SU-DHL-6 (cell line): ENCODE measurements around the gene GAREM2.

Experiments used
- H2AFZ ChIP-seq: fragments of 200-600 bp; sonication (generic); 2 replicates; pipeline ENCODE4 v1.6.1; 2014; ENCODE audit warnings: low read depth, mild to moderate bottlenecking, moderate library complexity, mixed read lengths, antibody characterized with exemption, low read length; ENCODE audit not compliant: severe bottlenecking
- H3F3A ChIP-seq: fragments of 200-600 bp; shearing (Covaris generic); 2 replicates; pipeline ENCODE4 v1.6.0; 2016; ENCODE audit warnings: antibody characterized with exemption, mild to moderate bottlenecking; ENCODE audit not compliant: insufficient read depth
- H3K27ac ChIP-seq: fragments of 200-600 bp; sonication (generic); 2 replicates; pipeline ENCODE4 v1.5.1; 2016; ENCODE audit warnings: low read depth, mild to moderate bottlenecking, low read length, moderate library complexity, mixed read lengths
- H3K27me3 ChIP-seq: fragments of 200-600 bp; sonication (generic), shearing (Covaris generic); 2 replicates; pipeline ENCODE4 v1.6.0; 2014; ENCODE audit warnings: mild to moderate bottlenecking, low read length
- H3K36me3 ChIP-seq: fragments of 200-600 bp; sonication (generic); 2 replicates; pipeline ENCODE4 v1.6.1; 2014; ENCODE audit warnings: mild to moderate bottlenecking, low read length, mixed read lengths
- H3K4me2 ChIP-seq: fragments of 300-600, 200-600 bp; shearing (Covaris generic), sonication (generic); 2 replicates; pipeline ENCODE4 v1.6.0; 2014; ENCODE audit warnings: low read length, low read depth, mild to moderate bottlenecking; ENCODE audit not compliant: poor library complexity, severe bottlenecking
- H3K4me3 ChIP-seq: fragments of 200-600 bp; sonication (generic); 2 replicates; pipeline ENCODE4 v1.5.1; 2014; ENCODE audit warnings: antibody characterized with exemption, low read length, mild to moderate bottlenecking, mixed read lengths; ENCODE audit not compliant: insufficient read depth, poor library complexity, severe bottlenecking
- H3K79me2 ChIP-seq: fragments of 200-600 bp; sonication (generic); 2 replicates; pipeline ENCODE4 v1.6.1; 2014; ENCODE audit warnings: mild to moderate bottlenecking, low read length, moderate library complexity; ENCODE audit not compliant: insufficient read depth
- H3K9ac ChIP-seq: fragments of 200-600 bp; sonication (generic); 2 replicates; pipeline ENCODE4 v1.7.0; 2014; ENCODE audit warnings: mild to moderate bottlenecking, low read length
- H3K9me2 ChIP-seq: fragments of 200-600 bp; sonication (generic); replicated peaks from 2 replicates; pipeline ENCODE4 v1.6.1; 2014; ENCODE audit warnings: low read length; ENCODE audit not compliant: insufficient read depth
- H3K9me3 ChIP-seq: fragments of 200-600 bp; sonication (generic); 2 replicates; pipeline ENCODE4 v1.6.1; 2014; ENCODE audit warnings: low read length, mixed read lengths; ENCODE audit not compliant: insufficient read depth
- H4K20me1 ChIP-seq: fragments of 200-600 bp; sonication (generic); 2 replicates; pipeline ENCODE4 v1.6.1; 2014; ENCODE audit warnings: low read depth, mild to moderate bottlenecking, antibody characterized with exemption, low read length, moderate library complexity, mixed read lengths
- CTCF ChIP-seq: fragments of 200-600 bp; sonication (generic); IDR thresholded peaks from one replicate; pipeline ENCODE4 v1.5.1; 2017; ENCODE audit warnings: antibody characterized with exemption, mild to moderate bottlenecking, low read length, moderate library complexity; ENCODE audit not compliant: insufficient read depth, poor library complexity, severe bottlenecking
- EZH2phosphoT487 ChIP-seq: fragments of 200-600 bp; sonication (generic), shearing (Covaris generic); conservative IDR thresholded peaks from 2 replicates; pipeline ENCODE4 v1.6.1; 2018; ENCODE audit warnings: mild to moderate bottlenecking, antibody characterized with exemption, low read length, moderate library complexity, mixed read lengths

The GAREM2 gene

GRCh38 chr2:26174691-26175465 lies 2.0 kb downstream of the GAREM2 start:
- Histone ChIP-seq H4K20me1 (no peaks in the 10 kb centered on the region), H3K79me2 (no peaks in the 10 kb centered on the region), H3K27ac (no peak overlapping the region), H2AFZ (no peak overlapping the region), H3K4me3 (no peak overlapping the region), H3K27me3 (no peaks in the 10 kb centered on the region), H3K4me2 (no peak overlapping the region), H3K9ac (no peak overlapping the region), H3K9me3 (no peaks in the 10 kb centered on the region), H3F3A (no peaks in the 10 kb centered on the region), H3K36me3 (no peaks in the 10 kb centered on the region), H3K9me2 (no peaks in the 10 kb centered on the region)
- TF ChIP-seq EZH2phosphoT487 (no peak), CTCF (no peak)

GRCh38 chr2:26175466-26176278 lies 2.8 kb downstream of the GAREM2 start:
- H3K36me3 ChIP-seq, result no peaks in the 10 kb centered on the region
- H3F3A ChIP-seq, result no peaks in the 10 kb centered on the region

GRCh38 chr2:26176279-26176615 lies 3.4 kb downstream of the GAREM2 start:
- Histone ChIP-seq H3K4me3 (no peak overlapping the region), H3K27me3 (no peaks in the 10 kb centered on the region), H4K20me1 (no peaks in the 10 kb centered on the region), H3F3A (no peaks in the 10 kb centered on the region), H3K9me2 (no peaks in the 10 kb centered on the region), H3K36me3 (no peaks in the 10 kb centered on the region), H3K9ac (no peak overlapping the region), H3K4me2 (no peak overlapping the region), H3K9me3 (no peaks in the 10 kb centered on the region), H3K79me2 (no peaks in the 10 kb centered on the region), H2AFZ (no peak overlapping the region), H3K27ac (no peak overlapping the region)
- TF ChIP-seq EZH2phosphoT487 (no peak), CTCF (no peak)

More at GRCh38 chr2:26175466-26176278, 2.8 kb downstream of the GAREM2 start:
- Histone ChIP-seq H2AFZ (no peak overlapping the region), H3K4me3 (no peak overlapping the region), H3K9ac (no peak overlapping the region), H3K9me3 (no peaks in the 10 kb centered on the region), H3K27ac (no peak overlapping the region), H3K79me2 (no peaks in the 10 kb centered on the region), H3K4me2 (no peak overlapping the region), H3K27me3 (no peaks in the 10 kb centered on the region), H4K20me1 (no peaks in the 10 kb centered on the region), H3K9me2 (no peaks in the 10 kb centered on the region)
- no peak for TF ChIP-seq EZH2phosphoT487

GRCh38 chr2:26177122-26177521 lies 4.2 kb downstream of the GAREM2 start:
- TF ChIP-seq CTCF (no peak), EZH2phosphoT487 (no peak)
- no peaks in the 10 kb centered on the region for H3K36me3 ChIP-seq
- no peaks in the 10 kb centered on the region for H3K9me3 ChIP-seq
- H3K79me2 ChIP-seq, result no peaks in the 10 kb centered on the region
- no peaks in the 10 kb centered on the region for H3F3A ChIP-seq
- no peak overlapping the region for H3K27ac ChIP-seq
- H3K9me2 ChIP-seq, result no peaks in the 10 kb centered on the region
- H3K27me3 ChIP-seq, result no peaks in the 10 kb centered on the region
- H2AFZ ChIP-seq, result no peak overlapping the region
- H3K4me2 ChIP-seq, result no peak overlapping the region
- no peak overlapping the region for H3K9ac ChIP-seq
- H3K4me3 ChIP-seq, result no peak overlapping the region
- H4K20me1 ChIP-seq, result no peaks in the 10 kb centered on the region
